H1 (cell line): ENCODE measurements around the gene COX14. TPM values are rescaled to one million over a fixed set of nuclear protein-coding genes. Genes with fewer than 3 reads are reported as not detected.

ENCODE experiments used
- CTCF ChIA-PET: fragments of 300-600 bp; sonication (Branson Sonifier 250); formaldehyde crosslinking; loops from one replicate; lab custom pipeline; 2021; ENCODE audit not compliant: partially characterized antibody; lab: Charles Lee
- POLR2A ChIA-PET: fragments of 300-600 bp; sonication (Branson Sonifier 250); formaldehyde crosslinking; loops from one replicate; lab custom pipeline; 2021; ENCODE audit warnings: inconsistent platforms; ENCODE audit not compliant: partially characterized antibody; lab: Charles Lee
- DNase-seq, 2 experiments: peaks; one replicate each; pipeline versions ENCODE4 v3.0.0 to v3.0.0-alpha.2; 2010 to 2022; ENCODE audit warnings: low spot score in 2 of 2, low read depth in 1 of 2, mixed read lengths in 1 of 2
- FAIRE-seq: peaks from 2 replicates; lab custom pipeline; 2011; peaks lifted over from hg19 to GRCh38; lab: Jason Lieb, UNC
- H2AFZ ChIP-seq: 2 replicates; pipeline ENCODE4 v1.8.1; 2012; ENCODE audit warnings: low read length, inconsistent platforms
- H2AK5ac ChIP-seq: 2 replicates; pipeline ENCODE4 v1.6.1; 2013; ENCODE audit warnings: low read depth, low read length
- H2BK120ac ChIP-seq: replicated peaks from 2 replicates; pipeline ENCODE3; 2013; ENCODE audit warnings: low read depth, low read length, inconsistent platforms
- H2BK12ac ChIP-seq: 2 replicates; pipeline ENCODE4 v1.6.1; 2013; ENCODE audit warnings: low read depth, low read length
- H2BK15ac ChIP-seq: 2 replicates; pipeline ENCODE4 v1.6.1; 2013; ENCODE audit warnings: low read length
- H2BK20ac ChIP-seq: 2 replicates; pipeline ENCODE4 v1.6.1; 2013; ENCODE audit warnings: low read length
- H2BK5ac ChIP-seq: 2 replicates; pipeline ENCODE4 v1.6.1; 2013; ENCODE audit warnings: low read depth, low read length
- H3K14ac ChIP-seq: 2 replicates; pipeline ENCODE4 v1.6.1; 2013; ENCODE audit warnings: inconsistent platforms; ENCODE audit not compliant: insufficient read length
- H3K18ac ChIP-seq: 2 replicates; pipeline ENCODE4 v1.6.1; 2013; ENCODE audit warnings: low read length; ENCODE audit errors: extremely low read depth
- H3K23ac ChIP-seq: 2 replicates; pipeline ENCODE4 v1.6.1; 2013; ENCODE audit warnings: inconsistent platforms; ENCODE audit not compliant: insufficient read length
- H3K23me2 ChIP-seq: 2 replicates; pipeline ENCODE4 v1.6.1; 2013; ENCODE audit warnings: low read depth, low read length
- H3K27ac ChIP-seq: 2 replicates; pipeline ENCODE4 v1.6.1; 2011; ENCODE audit warnings: low read depth, low read length, inconsistent platforms
- H3K27me3 ChIP-seq, 4 experiments: replicated peaks in 1 of 4; 1 replicate in 1 of 4; 2 replicates in 3 of 4; pipeline versions ENCODE4 v1.6.1 to v1.8.1; 2011 to 2013; ENCODE audit warnings: low read length in 3 of 4, mild to moderate bottlenecking in 3 of 4, inconsistent platforms in 2 of 4, mixed read lengths in 2 of 4, moderate library complexity in 1 of 4; ENCODE audit not compliant: control insufficient read depth in 3 of 4, insufficient read depth in 3 of 4; ENCODE audit errors: extremely low read depth in 1 of 4
- H3K36me3 ChIP-seq, 4 experiments: 2 replicates each; pipeline versions ENCODE4 v1.6.1 to v1.8.1; 2011 to 2013; ENCODE audit warnings: mild to moderate bottlenecking in 4 of 4, low read length in 3 of 4, moderate library complexity in 2 of 4, control low read depth in 1 of 4, inconsistent platforms in 1 of 4; ENCODE audit not compliant: insufficient read depth in 4 of 4, control insufficient read depth in 2 of 4
- H3K4ac ChIP-seq: replicated peaks from 2 replicates; pipeline ENCODE3; 2013; ENCODE audit warnings: low read length, low read depth, mixed read lengths, inconsistent platforms; ENCODE audit not compliant: insufficient read length
- H3K4me1 ChIP-seq, 4 experiments: replicated peaks in 1 of 4; 1 replicate in 1 of 4; 2 replicates in 3 of 4; pipeline versions ENCODE4 v1.6.1 to v1.8.1; 2011 to 2013; ENCODE audit warnings: low read length in 3 of 4, inconsistent platforms in 2 of 4, mixed read lengths in 1 of 4; ENCODE audit not compliant: insufficient read depth in 4 of 4, control insufficient read depth in 3 of 4
- H3K4me2 ChIP-seq, 2 experiments: 2 replicates each; pipeline versions ENCODE4 v1.6.1 to v1.8.1; 2011 to 2013; ENCODE audit warnings: low read depth in 2 of 2, low read length in 2 of 2, control low read depth in 1 of 2, inconsistent platforms in 1 of 2, mild to moderate bottlenecking in 1 of 2; ENCODE audit not compliant: insufficient read depth in 1 of 2
- H3K4me3 ChIP-seq, 4 experiments: fragments of 200-600, 300-600 bp in 1 of 4; sonication (generic), shearing (Covaris generic), sonication (Bioruptor Twin) in 1 of 4; 2 replicates each; pipeline versions ENCODE4 v1.5.1 to v1.8.1; 2011 to 2016; ENCODE audit warnings: low read length in 4 of 4, low read depth in 3 of 4, control low read depth in 2 of 4, inconsistent platforms in 2 of 4, mild to moderate bottlenecking in 2 of 4, mixed read lengths in 1 of 4, moderate library complexity in 1 of 4; ENCODE audit not compliant: insufficient read depth in 2 of 4; ENCODE audit errors: extremely low read depth in 1 of 4
- H3K56ac ChIP-seq: replicated peaks from 2 replicates; pipeline ENCODE3; 2013; ENCODE audit warnings: low read depth, mild to moderate bottlenecking, mixed read lengths, low read length, inconsistent platforms; ENCODE audit not compliant: insufficient read length
- H3K79me1 ChIP-seq: 2 replicates; pipeline ENCODE4 v1.6.1; 2013; ENCODE audit warnings: low read depth, low read length, control low read depth
- H3K79me2 ChIP-seq, 2 experiments: 2 replicates each; pipeline versions ENCODE4 v1.6.1 to v1.8.1; 2012 to 2013; ENCODE audit warnings: low read length in 2 of 2, mild to moderate bottlenecking in 2 of 2, inconsistent platforms in 1 of 2; ENCODE audit not compliant: insufficient read depth in 2 of 2, control insufficient read depth in 1 of 2
- H3K9ac ChIP-seq, 4 experiments: replicated peaks in 1 of 4; 1 replicate in 1 of 4; 2 replicates in 3 of 4; pipeline versions ENCODE4 v1.6.1 to v1.8.1; 2011 to 2013; ENCODE audit warnings: low read depth in 3 of 4, low read length in 3 of 4, control low read depth in 2 of 4, mild to moderate bottlenecking in 2 of 4, moderate library complexity in 2 of 4, inconsistent platforms in 1 of 4; ENCODE audit errors: extremely low read depth in 1 of 4
- H3K9me3 ChIP-seq, 2 experiments: 2 replicates each; pipeline versions ENCODE4 v1.6.1 to v1.8.1; 2012 to 2013; ENCODE audit warnings: mild to moderate bottlenecking in 2 of 2, moderate library complexity in 2 of 2, control low read depth in 1 of 2, inconsistent platforms in 1 of 2, low read depth in 1 of 2, low read length in 1 of 2, mixed read lengths in 1 of 2; ENCODE audit not compliant: insufficient read depth in 2 of 2
- H4K20me1 ChIP-seq, 2 experiments: replicated peaks in 1 of 2; 2 replicates each; pipeline versions ENCODE3 to v1.8.1; 2011 to 2013; ENCODE audit warnings: inconsistent platforms in 2 of 2, low read length in 2 of 2, mild to moderate bottlenecking in 1 of 2; ENCODE audit not compliant: insufficient read depth in 2 of 2, control insufficient read depth in 1 of 2
- H4K5ac ChIP-seq: 2 replicates; pipeline ENCODE4 v1.6.1; 2013; ENCODE audit warnings: low read length, low read depth, mixed read lengths, inconsistent platforms; ENCODE audit not compliant: insufficient read length
- H4K8ac ChIP-seq: 2 replicates; pipeline ENCODE4 v1.8.0; 2013; ENCODE audit warnings: mild to moderate bottlenecking, moderate library complexity, low read length, inconsistent platforms; ENCODE audit not compliant: insufficient read depth; ENCODE audit errors: extremely low read depth
- H4K91ac ChIP-seq: replicated peaks from 2 replicates; pipeline ENCODE3; 2013; ENCODE audit warnings: low read length, mixed read lengths, inconsistent platforms; ENCODE audit not compliant: insufficient read length
- BACH1 ChIP-seq: IDR thresholded peaks from 2 replicates; pipeline ENCODE4 v1.6.1; 2012; ENCODE audit warnings: low read length, improper control_type of control experiment
- CHD2 ChIP-seq: IDR thresholded peaks from 2 replicates; pipeline ENCODE4 v1.6.1; 2012; ENCODE audit warnings: low read length, improper control_type of control experiment
- EP300 ChIP-seq, 2 experiments: IDR thresholded peaks; 1 replicate in 1 of 2; 2 replicates in 1 of 2; pipeline ENCODE4 v1.6.1; 2011 to 2012; ENCODE audit warnings: low read depth in 2 of 2, low read length in 2 of 2, mild to moderate bottlenecking in 2 of 2, borderline replicate concordance in 1 of 2, inconsistent platforms in 1 of 2, moderate library complexity in 1 of 2
- FOSL1 ChIP-seq: IDR thresholded peaks from 2 replicates; pipeline ENCODE4 v1.6.1; 2011; ENCODE audit warnings: mild to moderate bottlenecking, low read depth, low read length, moderate library complexity; ENCODE audit not compliant: insufficient read depth
- HDAC2 ChIP-seq, 2 experiments: fragments of 300-600 bp in 1 of 2; sonication (generic) in 1 of 2; IDR thresholded peaks; 2 replicates each; pipeline ENCODE4 v1.6.1; 2011 to 2012; ENCODE audit warnings: low read depth in 2 of 2, low read length in 2 of 2, mild to moderate bottlenecking in 2 of 2, moderate library complexity in 2 of 2, borderline replicate concordance in 1 of 2, inconsistent platforms in 1 of 2
- NRF1 ChIP-seq: IDR thresholded peaks from 2 replicates; pipeline ENCODE4 v1.6.1; 2011; ENCODE audit warnings: mild to moderate bottlenecking, low read depth, low read length, improper control_type of control experiment
- PHF8 ChIP-seq: fragments of 200-600 bp; sonication (generic); conservative IDR thresholded peaks from 2 replicates; pipeline ENCODE4 v1.7.1; 2012; ENCODE audit warnings: low read depth, mild to moderate bottlenecking, inconsistent platforms, low read length, moderate library complexity
- RNF2 ChIP-seq: fragments of 200-900, 300-1000 bp; sonication (generic); IDR thresholded peaks from 2 replicates; pipeline ENCODE4 v1.7.1; 2016; ENCODE audit warnings: borderline replicate concordance, low read depth, mild to moderate bottlenecking, antibody characterized with exemption, low read length; ENCODE audit not compliant: poor library complexity, severe bottlenecking; ENCODE audit errors: missing control alignments
- SIN3A ChIP-seq, 2 experiments: IDR thresholded peaks in 1 of 2; conservative IDR thresholded peaks in 1 of 2; 2 replicates each; pipeline ENCODE4 v1.6.1; 2011 to 2012; ENCODE audit warnings: low read length in 2 of 2, improper control_type of control experiment in 1 of 2, low read depth in 1 of 2, mild to moderate bottlenecking in 1 of 2
- SIX5 ChIP-seq: IDR thresholded peaks from 2 replicates; pipeline ENCODE4 v1.6.1; 2011; ENCODE audit warnings: mild to moderate bottlenecking, low read depth, low read length
- TCF12 ChIP-seq: IDR thresholded peaks from 2 replicates; pipeline ENCODE4 v1.6.1; 2011; ENCODE audit warnings: low read depth, mild to moderate bottlenecking, low read length
- WGBS, 2 experiments: shearing (Covaris generic) in 1 of 2; methylation state at CpG; one replicate each; pipeline versions ENCODE4 v1.1.6 to v1.1.7; 2013 to 2015; ENCODE audit warnings: low lambda C conversion rate in 2 of 2, mixed read lengths in 2 of 2, inconsistent platforms in 1 of 2, low coverage in 1 of 2, missing lambda C conversion rate in 1 of 2; ENCODE audit not compliant: insufficient replicate concordance in 2 of 2, insufficient coverage in 1 of 2, insufficient read length in 1 of 2; ENCODE audit errors: extremely low coverage in 1 of 2, missing lambda C conversion rate in 1 of 2; 5-methylcytosine and 5-hydroxymethylcytosine counted together
- polyA plus RNA-seq, 7 experiments: library from polyadenylated mRNA; depleted of rRNA in 3 of 7; stranded (reverse) in 5 of 7; unstranded in 2 of 7; fragments of >200 nt in 5 of 7; fragments of 200-250 nt in 2 of 7; gene quantifications; 1 replicate in 5 of 7; 2 replicates in 1 of 7; 4 replicates in 1 of 7; pipeline versions ENCODE4 v1.2.1 to v1.2.3, GENCODE V29; 2011 to 2013; ENCODE audit warnings: missing spikeins in 2 of 7, mixed read lengths in 2 of 7
- total RNA-seq: library from RNA; stranded (reverse); fragmentation: NEBNext Ultra II Directional; extraction: Animal tissue kit (Norgen Biotek cat#: 25700); gene quantifications from 2 replicates; pipeline ENCODE4 v1.2.1, GENCODE V29; 2021
- TF ChIP-seq, protein P1 (sequence below): IDR thresholded peaks from 2 replicates; pipeline ENCODE4 v1.6.1; 2012; ENCODE audit warnings: inconsistent platforms

COX14 gene
- total and polyA plus RNA-seq, 2 of the 8 experiments (the other 6 are each of a cell fraction or from before 2014, with no cell fraction given) = 40.1 to 102 TPM

DNA sequence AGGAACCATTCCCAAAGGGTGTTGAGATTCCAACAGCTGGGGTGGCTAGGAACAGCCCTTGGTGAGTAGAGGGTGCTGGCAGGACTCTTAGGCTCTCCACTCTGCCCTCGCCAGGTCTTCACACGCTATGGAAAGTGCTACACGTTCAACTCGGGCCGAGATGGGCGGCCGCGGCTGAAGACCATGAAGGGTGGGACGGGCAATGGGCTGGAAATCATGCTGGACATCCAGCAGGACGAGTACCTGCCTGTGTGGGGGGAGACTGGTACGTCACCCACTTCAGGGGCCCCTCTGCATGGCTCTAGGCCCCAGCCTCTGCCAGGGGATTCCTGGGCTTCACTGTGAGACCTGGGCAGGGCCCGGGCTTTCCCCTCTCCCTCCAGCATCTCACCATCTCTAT lies 34.9 kb upstream of the COX14 start:
- H4K8ac ChIP-seq = no peak overlapping the region
- H2BK15ac ChIP-seq = no peak overlapping the region
- H3K4me2 ChIP-seq = no peak overlapping the region
- H3K9ac ChIP-seq = no peak overlapping the region
- no peak overlapping the region for H2BK20ac ChIP-seq
- 92% methylated on average over 12 of the region's 12 CpGs; no CpG with 5 or more reads in 1 of the 2 experiments for WGBS, 2 experiments
- no peaks in the 10 kb centered on the region for H4K20me1 ChIP-seq
- H3K27ac ChIP-seq = no peak overlapping the region
- no peaks in the 10 kb centered on the region for H3K23me2 ChIP-seq
- ChIA-PET CTCF (interaction anchor here (0.5 to 27.3 kb wide), 14 partner anchors 7 to 238 kb away, joined by 3 to 625 read pairs (median 4); partner anchors contain the start of genes AQP6, ASIC1, COX14 and GPD1), POLR2A (interaction anchor here (1.7 to 3.7 kb wide), 3 partner anchors 8 to 90 kb away, joined by 6 to 30 read pairs (median 7); partner anchors contain the start of genes CERS5 and SMARCD1)
- H2BK12ac ChIP-seq = no peak overlapping the region
- no peaks in the 10 kb centered on the region for H3K79me1 ChIP-seq
- 0 out of 2 replicates have a peak overlapping the region, but pooled peaks have one; percentile 16 for H2AFZ ChIP-seq
- peaks cover 0 to 15% (median 9%) of the 10 kb centered on the region in 4 experiments; a peak in 5 of 7 replicates for H3K27me3 ChIP-seq
- no peak overlapping the region for H2BK120ac ChIP-seq
- H3K4ac ChIP-seq = no peak overlapping the region
- H3K79me2 ChIP-seq = no peaks in the 10 kb centered on the region
- H4K91ac ChIP-seq = no peak overlapping the region
- H3K18ac ChIP-seq = no peak overlapping the region
- H3K4me1 ChIP-seq = peaks cover 0 to 11% (median 5%) of the 10 kb centered on the region in 4 experiments; a peak in 4 of 7 replicates
- FAIRE-seq (no peak), DNase-seq (no peak)
- H3K23ac ChIP-seq = no peak overlapping the region
- no peak overlapping the region for H3K14ac ChIP-seq
- H3K4me3 ChIP-seq = no peak overlapping the region
- no peak overlapping the region for H2AK5ac ChIP-seq
- no peak overlapping the region for H2BK5ac ChIP-seq
- H3K36me3 ChIP-seq = no peaks in the 10 kb centered on the region
- no peak overlapping the region for H3K56ac ChIP-seq
- H3K9me3 ChIP-seq = no peaks in the 10 kb centered on the region
- H4K5ac ChIP-seq = no peak overlapping the region
- no peak for TF ChIP-seq HDAC2 (IDR thresholded peaks at IDR 0.05; ENCODE audit: borderline replicate concordance in 1 of 2, low read depth in 2 of 2, low read length in 2 of 2)
- TF ChIP-seq CHD2 = no peak
- TF ChIP-seq, protein P1, sequence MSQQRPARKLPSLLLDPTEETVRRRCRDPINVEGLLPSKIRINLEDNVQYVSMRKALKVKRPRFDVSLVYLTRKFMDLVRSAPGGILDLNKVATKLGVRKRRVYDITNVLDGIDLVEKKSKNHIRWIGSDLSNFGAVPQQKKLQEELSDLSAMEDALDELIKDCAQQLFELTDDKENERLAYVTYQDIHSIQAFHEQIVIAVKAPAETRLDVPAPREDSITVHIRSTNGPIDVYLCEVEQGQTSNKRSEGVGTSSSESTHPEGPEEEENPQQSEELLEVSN = no peak
- TF ChIP-seq SIN3A (conservative IDR thresholded peaks at IDR 0.05 in 1 of 2, IDR thresholded peaks at IDR 0.05 in 1 of 2; ENCODE audit: low read depth in 1 of 2, low read length in 2 of 2) = no peak
- no peak for TF ChIP-seq SIX5
- TF ChIP-seq NRF1 = no peak
- TF ChIP-seq RNF2 = no peak
- no peak for TF ChIP-seq PHF8
- TF ChIP-seq TCF12 = no peak
- TF ChIP-seq EP300 (IDR thresholded peaks at IDR 0.05; ENCODE audit: borderline replicate concordance in 1 of 2, low read depth in 2 of 2, low read length in 2 of 2) = no peak
- TF ChIP-seq BACH1 = no peak
- no peak for TF ChIP-seq FOSL1
